Caki2 (cell line): ENCODE results near the gene SLC37A1. TPM values are rescaled to one million over a fixed set of nuclear protein-coding genes. Genes with fewer than 3 reads are reported as not detected.
A peak's percentile ranks its signal among the peaks of the same experiment; 100 is the strongest.
"Not testable (repeated sequence)": the region's sequence is repeated elsewhere in the genome, so short reads cannot be mapped to it uniquely, and the experiment has no call there.

Experiments used
- DNase-seq: peaks from one replicate; pipeline ENCODE4 v3.0.0-alpha.2; 2015; ENCODE audit warnings: low read depth
- in situ Hi-C: cut with HindIII; loops from 2 replicates; pipeline ENCODE4 v1.10.0; 2016; ENCODE audit warnings: low sequenced_read_pairs, low pct_unique_long_range_greater_than_20kb, mixed read lengths
- total RNA-seq: library from RNA; depleted of rRNA; stranded (reverse); fragments of >200 nt; shearing (Covaris generic); gene quantifications from 2 replicates; pipeline ENCODE4 v1.2.3, GENCODE V29; 2014; ENCODE audit warnings: low replicate concordance; rRNA removed

Gene SLC37A1
- total RNA-seq, 1 experiment from 2014 or later: 39.8 TPM

DNA sequence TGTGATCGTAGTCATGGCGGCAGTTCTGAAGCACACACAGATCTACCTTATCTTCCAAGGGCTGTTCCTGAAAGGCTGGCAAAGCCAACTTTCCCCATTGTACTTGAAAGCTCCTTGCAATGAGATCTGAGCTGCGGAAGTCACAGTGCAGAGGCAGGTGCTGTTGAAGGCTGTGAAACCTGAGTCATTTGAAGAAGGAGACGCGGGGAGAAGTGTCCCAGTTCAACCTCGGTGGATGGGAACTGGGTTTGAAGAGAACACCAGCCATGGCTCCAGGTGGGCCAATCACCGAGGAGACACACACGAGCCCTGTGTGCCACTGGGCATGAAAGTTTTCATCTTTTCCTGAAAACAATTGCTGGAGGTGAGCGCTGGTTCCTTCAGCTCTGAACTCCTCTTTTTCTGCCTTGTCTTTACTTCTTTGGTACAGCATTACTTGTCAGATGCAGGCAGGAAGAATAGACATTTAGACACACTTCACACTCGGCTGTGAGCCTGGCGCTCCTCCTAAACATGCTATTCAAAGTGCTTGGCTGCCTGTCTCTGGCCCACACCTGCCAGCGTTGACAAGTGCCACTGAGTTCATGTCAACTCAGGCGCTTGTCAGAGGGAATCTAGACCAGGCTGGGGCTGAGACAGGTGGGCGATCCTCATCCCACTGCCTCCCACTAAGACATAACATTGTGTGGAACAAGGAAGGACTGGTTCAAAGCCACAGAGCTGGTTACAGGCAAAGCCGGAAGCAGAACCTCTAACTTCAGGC is 114.1 kb downstream of the SLC37A1 start:
- in situ Hi-C loops: no loop called here

DNA sequence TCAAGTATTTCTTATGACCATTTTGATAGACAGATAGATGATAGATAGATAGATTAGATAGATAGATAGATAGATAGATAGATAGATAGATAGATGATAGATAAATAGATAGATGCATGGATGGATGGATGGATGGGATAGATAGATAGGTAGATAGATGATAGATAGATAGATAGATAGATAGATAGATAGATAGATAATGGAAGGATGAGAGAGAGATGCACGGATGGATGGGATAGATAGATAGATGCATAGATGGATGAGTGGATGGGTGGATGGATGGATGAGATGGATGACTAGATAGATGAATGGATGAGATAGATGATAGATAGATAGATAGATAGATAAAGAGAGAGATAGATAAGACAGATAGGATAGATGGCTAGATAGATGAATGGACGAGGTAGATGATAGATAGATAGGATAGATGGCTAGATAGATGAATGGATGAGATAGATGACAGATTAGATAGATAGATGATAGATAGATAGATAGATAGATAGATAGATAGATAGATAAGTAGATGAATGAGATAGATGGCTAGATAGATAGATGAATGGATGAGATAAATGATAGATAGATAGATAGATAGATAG is 114.9 kb downstream of the SLC37A1 start:
- DNase-seq, in situ Hi-C loops: not testable (repeated sequence)

More for the DNA sequence above, 114.1 kb downstream of the SLC37A1 start:
- no peak for DNase-seq

DNA sequence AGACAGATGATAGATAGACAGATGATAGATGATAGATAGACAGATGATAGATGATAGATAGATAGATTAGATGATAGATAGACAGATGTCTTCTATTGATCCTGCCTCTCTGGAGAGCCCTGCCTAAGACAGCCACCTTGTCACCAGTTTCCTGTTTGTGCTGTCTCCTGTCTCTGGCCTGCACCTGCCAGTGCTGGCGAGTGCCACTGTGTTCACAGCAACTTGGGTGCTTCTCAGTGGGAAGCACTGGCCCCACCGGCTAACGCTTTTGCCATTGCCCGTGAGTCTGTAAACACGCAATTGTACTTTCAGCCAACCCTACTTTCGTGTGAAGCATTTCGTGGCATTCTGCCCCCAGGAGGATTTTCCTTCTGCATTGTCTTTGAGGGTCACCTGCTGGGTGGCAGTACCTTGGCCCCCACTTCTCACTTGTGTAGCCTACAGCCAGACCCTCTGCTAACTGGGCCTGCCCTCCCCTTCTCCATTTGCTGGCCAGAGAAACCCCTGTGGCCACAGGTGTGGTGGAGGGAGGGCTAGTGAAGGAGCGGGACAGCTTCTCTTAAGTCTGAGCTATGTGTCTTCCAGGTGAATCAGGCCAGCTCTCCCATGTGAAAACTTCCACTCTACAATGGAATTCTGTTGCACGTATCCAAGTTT is 116.4 kb downstream of the SLC37A1 start:
- in situ Hi-C loops: no loop called here
- no peak for DNase-seq

DNA sequence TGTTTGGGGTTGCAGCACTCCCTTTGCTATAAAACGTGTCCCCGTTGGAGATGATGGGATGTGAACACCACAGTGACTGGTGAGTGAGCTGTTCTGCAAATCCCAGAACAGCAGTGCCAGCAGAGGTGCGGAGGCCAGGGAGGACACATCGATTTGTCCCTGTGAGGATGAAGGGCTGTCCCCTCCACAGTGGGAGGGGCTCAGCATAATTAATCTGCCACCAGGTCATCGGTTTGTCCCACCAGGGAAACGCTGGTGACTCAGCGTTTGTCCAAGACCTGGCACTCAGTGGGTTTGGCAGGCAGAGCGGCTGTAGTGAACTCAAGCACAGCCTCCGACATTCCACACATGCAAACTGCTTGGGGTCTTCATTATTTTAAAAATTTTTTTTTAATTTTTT is 117.0 kb downstream of the SLC37A1 start:
- in situ Hi-C loops: no loop called here
- DNase-seq: peak; percentile 63

Other genes starting within 250 kb of the SLC37A1 start
- gene TFF3, start 198.4 kb upstream of the SLC37A1 start, total RNA-seq: not detected in 2 replicates
- gene TFF2, start 162.9 kb upstream of the SLC37A1 start, total RNA-seq: not detected in 2 replicates
- gene TFF1, start 147.3 kb upstream of the SLC37A1 start, total RNA-seq: not detected in 2 replicates
- not detected in 2 replicates for gene TMPRSS3, start 117.8 kb upstream of the SLC37A1 start, total RNA-seq
- not detected in 2 replicates for gene UBASH3A, start 110.0 kb upstream of the SLC37A1 start, total RNA-seq
- 0.32 and 2.6 TPM in 2 replicates for gene RSPH1, start 17.6 kb upstream of the SLC37A1 start, total RNA-seq
- 10.1 and 14.6 TPM in 2 replicates for gene PDE9A, start 139.8 kb downstream of the SLC37A1 start, total RNA-seq